Stimulated activated memory B cell treated with anti-CD40 and anti-IgM and Interleukin-4, amounts not matched to agents 10 μg/mL and 1 μg/mL and 100 μg/mL, for 72 hours (primary cell): ENCODE results near the gene DCTPP1.

Source experiments
- ATAC-seq: fragments of 150-1000 bp; cut with Tn5 transposase; 2 replicates; pipeline ENCODE4 v1.10.0; 2021
- H3K27ac Mint-ChIP-seq: one replicate; pipeline ENCODE4 v1.8.0; 2022; ENCODE audit warnings: mild to moderate bottlenecking, mixed read lengths
- H3K27me3 Mint-ChIP-seq: one replicate; pipeline ENCODE4 v1.8.0; 2022; ENCODE audit warnings: mixed read lengths
- H3K36me3 Mint-ChIP-seq: one replicate; pipeline ENCODE4 v1.8.0; 2022; ENCODE audit warnings: mixed read lengths
- H3K4me1 Mint-ChIP-seq: one replicate; pipeline ENCODE4 v1.8.0; 2022; ENCODE audit warnings: mixed read lengths
- H3K4me3 Mint-ChIP-seq: one replicate; pipeline ENCODE4 v1.8.0; 2022; ENCODE audit warnings: mild to moderate bottlenecking, moderate library complexity, mixed read lengths
- H3K9me3 Mint-ChIP-seq: one replicate; pipeline ENCODE4 v1.8.0; 2022; ENCODE audit warnings: mixed read lengths

DCTPP1 gene

GRCh38 chr16:30383521-30383920 lies 46.3 kb downstream of the DCTPP1 start:
- ATAC-seq, result no peak

GRCh38 chr16:30382111-30382881 lies 47.5 kb downstream of the DCTPP1 start, which contains the start of gene SEPTIN1:
Gene SEPTIN1 (minus strand): TSS chr16:30382561. CDS start chr16:30382542, 19 bp downstream.
- peaks cover 66% of the 10 kb centered on the region for H3K4me1 Mint-ChIP-seq
- peaks cover 19% of the 10 kb centered on the region for H3K36me3 Mint-ChIP-seq
- H3K9me3 Mint-ChIP-seq, result no peaks in the 10 kb centered on the region
- peak; percentile 64 for ATAC-seq
- H3K4me3 Mint-ChIP-seq, result peak within 1 kb of the TSS; percentile 87
- no peaks in the 10 kb centered on the region for H3K27me3 Mint-ChIP-seq
- H3K27ac Mint-ChIP-seq, result peak within 1 kb of the TSS; percentile 98

More at GRCh38 chr16:30383521-30383920, 46.3 kb downstream of the DCTPP1 start:
- Mint-ChIP-seq H3K36me3 (peaks cover 12% of the 10 kb centered on the region), H3K27me3 (no peaks in the 10 kb centered on the region), H3K27ac (peak overlapping the region; percentile 98), H3K9me3 (no peaks in the 10 kb centered on the region), H3K4me1 (peaks cover 53% of the 10 kb centered on the region), H3K4me3 (peak overlapping the region; percentile 87)

- Mint-ChIP-seq H3K9me3 (no peaks in the 10 kb centered on the region), H3K27ac (peak overlapping the region; percentile 98), H3K27me3 (no peaks in the 10 kb centered on the region), H3K4me3 (peak overlapping the region; percentile 87), H3K36me3 (peaks cover 19% of the 10 kb centered on the region), H3K4me1 (peaks cover 70% of the 10 kb centered on the region)
- no peak for ATAC-seq
These were observed 48.4 kb downstream of the DCTPP1 start for GRCh38 chr16:30381291-30382041.

GRCh38 chr16:30380803-30381208 lies 49.0 kb downstream of the DCTPP1 start:
- no peak for ATAC-seq
- H3K27me3 Mint-ChIP-seq, result no peaks in the 10 kb centered on the region
- peaks cover 19% of the 10 kb centered on the region for H3K36me3 Mint-ChIP-seq
- peak overlapping the region; percentile 87 for H3K4me3 Mint-ChIP-seq
- no peaks in the 10 kb centered on the region for H3K9me3 Mint-ChIP-seq
- peaks cover 70% of the 10 kb centered on the region for H3K4me1 Mint-ChIP-seq
- peak overlapping the region; percentile 98 for H3K27ac Mint-ChIP-seq

GRCh38 chr16:30380072-30380802 lies 49.6 kb downstream of the DCTPP1 start:
- H3K4me3 Mint-ChIP-seq, result peak overlapping the region; percentile 97
- H3K27me3 Mint-ChIP-seq, result no peaks in the 10 kb centered on the region
- no peak for ATAC-seq
- no peaks in the 10 kb centered on the region for H3K9me3 Mint-ChIP-seq
- peaks cover 19% of the 10 kb centered on the region for H3K36me3 Mint-ChIP-seq
- peak overlapping the region; percentile 98 for H3K27ac Mint-ChIP-seq
- H3K4me1 Mint-ChIP-seq, result peaks cover 70% of the 10 kb centered on the region

DNA sequence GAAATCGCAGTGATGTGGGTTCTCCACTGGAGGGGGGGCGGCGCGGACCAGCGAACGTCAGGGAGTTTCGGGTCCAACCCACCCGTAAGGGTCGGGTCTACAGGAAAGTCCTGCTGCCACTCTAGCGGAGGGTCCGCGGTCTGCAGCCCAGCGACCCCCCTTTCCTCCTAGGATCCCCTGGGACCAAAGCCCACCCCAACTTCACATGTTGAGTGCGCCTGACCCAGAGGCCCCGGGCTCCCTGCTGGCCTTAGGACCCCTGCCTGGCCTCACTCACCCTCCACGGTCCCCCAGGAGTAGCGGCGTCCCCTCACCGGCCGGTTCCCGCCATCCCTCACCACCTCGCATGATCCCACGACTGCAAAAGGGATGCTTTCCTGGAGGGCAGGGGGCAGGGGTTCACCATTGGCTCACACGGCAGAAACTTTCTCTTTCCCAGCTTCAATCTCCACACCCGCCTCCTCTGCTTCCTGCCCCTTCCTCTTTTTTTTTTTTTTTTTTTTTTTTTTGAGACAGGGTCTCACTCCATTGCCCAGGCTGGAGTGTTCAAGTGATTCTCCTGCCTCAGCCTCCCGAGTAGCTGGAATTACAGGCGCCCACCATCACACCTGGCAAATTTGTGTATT lies 50.6 kb downstream of the DCTPP1 start:
- Mint-ChIP-seq H3K4me1 (peaks cover 70% of the 10 kb centered on the region), H3K4me3 (peak overlapping the region; percentile 97), H3K27me3 (no peaks in the 10 kb centered on the region), H3K27ac (peak overlapping the region; percentile 98), H3K36me3 (peaks cover 19% of the 10 kb centered on the region), H3K9me3 (no peaks in the 10 kb centered on the region)
- ATAC-seq, result no peak

DNA sequence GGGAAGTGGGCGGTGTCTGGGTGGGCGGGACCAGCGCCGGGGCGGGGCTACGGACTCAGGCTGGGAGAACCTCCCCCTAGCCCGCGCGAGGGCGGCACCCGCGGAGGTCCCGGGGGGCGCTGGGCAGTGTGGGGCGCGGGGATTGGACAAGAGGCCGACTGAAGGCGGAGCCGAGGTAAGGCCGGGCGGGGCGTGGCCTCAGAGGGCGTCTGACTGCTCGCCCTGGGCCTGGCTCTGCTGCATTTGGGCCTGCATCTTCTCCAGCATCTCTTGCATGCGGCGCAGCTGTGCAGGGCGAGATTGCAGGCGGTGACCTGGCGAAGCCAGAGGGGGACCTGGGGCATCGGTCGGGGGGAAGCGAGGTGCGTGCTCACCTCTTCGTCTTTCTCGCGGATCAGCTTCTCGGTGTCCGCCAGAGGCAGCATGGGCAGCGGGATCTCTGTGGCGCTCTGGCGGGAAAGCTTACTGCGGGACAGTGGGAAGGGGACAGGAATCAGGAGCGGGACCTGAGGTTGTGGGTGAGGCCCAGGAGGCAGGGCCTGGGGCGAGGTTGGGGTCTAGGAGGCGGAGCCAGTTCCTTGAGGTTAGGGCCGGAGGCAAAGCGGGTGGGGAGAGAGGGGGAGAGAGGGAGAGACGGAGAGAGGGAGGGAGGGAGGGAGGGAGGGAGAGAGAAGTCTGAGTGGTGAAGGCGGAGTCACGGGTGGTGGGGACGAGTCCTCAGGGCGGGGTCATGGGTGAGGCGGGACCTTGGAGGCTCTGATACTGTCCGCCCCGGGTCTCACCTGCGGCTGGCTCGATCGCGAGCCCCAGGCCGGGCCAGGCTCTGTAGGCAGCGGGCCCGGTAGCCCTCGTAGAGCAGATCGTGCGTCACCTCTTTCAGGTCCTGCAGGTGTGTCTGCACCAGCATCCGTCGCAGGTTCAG lies 51.3 kb downstream of the DCTPP1 start:
- no peaks in the 10 kb centered on the region for H3K27me3 Mint-ChIP-seq
- no peaks in the 10 kb centered on the region for H3K9me3 Mint-ChIP-seq
- peaks cover 65% of the 10 kb centered on the region for H3K4me1 Mint-ChIP-seq
- ATAC-seq, result peak; percentile 95
- H3K4me3 Mint-ChIP-seq, result peak overlapping the region; percentile 97
- H3K36me3 Mint-ChIP-seq, result peaks cover 19% of the 10 kb centered on the region
- H3K27ac Mint-ChIP-seq, result peak overlapping the region; percentile 98

DNA sequence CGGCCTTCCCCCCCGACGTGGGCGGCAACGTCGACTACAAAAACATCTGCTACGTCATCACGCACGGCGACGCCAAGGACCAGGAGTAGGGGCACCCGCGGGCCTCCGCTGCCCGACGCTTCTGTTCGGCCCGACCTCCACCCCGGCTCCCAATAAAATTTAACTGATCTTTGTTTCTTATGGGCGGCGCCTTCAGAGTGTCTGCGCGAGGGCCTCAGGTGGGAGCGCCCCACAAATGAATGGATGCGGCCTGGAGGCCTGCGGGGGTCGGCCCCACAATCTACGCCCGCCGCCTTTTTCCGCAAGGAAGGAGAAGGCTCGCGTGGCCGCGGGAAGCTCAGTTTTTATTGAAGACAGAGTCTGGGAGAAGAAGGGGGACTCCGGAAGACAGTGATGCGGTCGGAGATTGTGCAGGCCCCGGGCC lies 52.0 kb downstream of the DCTPP1 start:
- Mint-ChIP-seq H3K4me3 (peak overlapping the region; percentile 97), H3K4me1 (peaks cover 58% of the 10 kb centered on the region), H3K27ac (peak overlapping the region; percentile 98), H3K36me3 (peaks cover 19% of the 10 kb centered on the region), H3K27me3 (no peaks in the 10 kb centered on the region), H3K9me3 (no peaks in the 10 kb centered on the region)
- peak; percentile 67 for ATAC-seq

DNA sequence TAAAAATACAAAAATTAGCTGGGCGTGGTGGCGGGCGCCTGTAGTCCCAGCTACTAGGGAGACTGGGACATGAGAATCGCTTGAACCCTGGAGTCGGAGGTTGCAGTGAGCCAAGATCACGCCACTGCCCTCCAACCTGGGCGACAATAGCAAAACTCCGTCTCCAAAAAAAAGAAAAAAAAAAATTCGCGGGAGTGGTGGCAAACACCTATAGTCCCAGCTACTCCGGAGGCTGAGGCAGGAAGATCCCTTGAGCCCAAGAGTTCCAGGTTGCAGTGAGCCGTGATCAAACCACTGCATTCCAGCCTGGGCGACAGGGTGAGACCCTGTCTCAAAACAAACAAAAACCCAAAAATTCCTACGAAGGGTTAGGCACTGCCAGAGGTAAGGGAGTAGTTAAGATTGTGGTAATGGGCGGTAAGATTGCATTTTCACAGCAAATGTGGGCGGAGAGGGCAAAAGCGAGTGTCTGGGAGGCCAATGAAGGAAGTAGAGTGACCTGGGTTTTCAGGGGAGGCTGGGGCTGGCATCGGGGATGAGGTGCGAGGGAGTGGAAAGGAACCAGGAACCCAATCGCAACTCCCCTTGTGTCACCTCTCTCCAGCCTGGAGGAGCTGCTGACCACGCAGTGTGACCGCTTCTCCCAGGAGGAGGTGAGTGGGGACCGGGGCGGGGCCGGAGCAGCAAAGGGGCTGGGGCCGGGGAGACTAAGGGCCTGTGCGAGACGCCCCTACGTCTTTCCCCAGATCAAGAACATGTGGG lies 52.6 kb downstream of the DCTPP1 start:
- no peak for ATAC-seq
- peak overlapping the region; percentile 97 for H3K4me3 Mint-ChIP-seq
- peak overlapping the region; percentile 98 for H3K27ac Mint-ChIP-seq
- peaks cover 53% of the 10 kb centered on the region for H3K4me1 Mint-ChIP-seq
- H3K9me3 Mint-ChIP-seq, result no peaks in the 10 kb centered on the region
- no peaks in the 10 kb centered on the region for H3K27me3 Mint-ChIP-seq
- H3K36me3 Mint-ChIP-seq, result peaks cover 19% of the 10 kb centered on the region

- H3K27ac Mint-ChIP-seq, result peak overlapping the region; percentile 98
- no peaks in the 10 kb centered on the region for H3K9me3 Mint-ChIP-seq
- peaks cover 19% of the 10 kb centered on the region for H3K36me3 Mint-ChIP-seq
- peaks cover 54% of the 10 kb centered on the region for H3K4me1 Mint-ChIP-seq
- no peaks in the 10 kb centered on the region for H3K27me3 Mint-ChIP-seq
- ATAC-seq, result no peak
- H3K4me3 Mint-ChIP-seq, result no peak overlapping the region
These were observed 53.3 kb downstream of the DCTPP1 start for GRCh38 chr16:30376461-30376902.

DNA sequence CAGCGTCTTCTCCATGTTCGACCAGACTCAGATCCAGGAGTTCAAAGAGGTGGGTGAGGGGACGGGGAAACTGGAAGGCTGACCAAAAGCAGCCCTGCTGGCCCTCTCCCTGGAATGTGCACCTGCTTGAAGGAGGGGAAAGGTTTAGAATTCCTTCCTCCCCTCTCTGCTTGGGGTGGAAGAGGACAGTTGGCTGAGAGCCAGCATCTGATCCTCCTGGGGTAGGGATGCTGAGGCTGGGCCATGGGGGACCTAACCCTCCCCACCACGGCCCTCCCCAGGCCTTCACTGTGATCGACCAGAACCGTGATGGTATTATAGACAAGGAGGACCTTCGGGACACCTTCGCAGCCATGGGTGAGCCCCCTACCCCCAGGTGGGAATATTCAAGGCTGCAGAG lies 54.0 kb downstream of the DCTPP1 start:
- Mint-ChIP-seq H3K27me3 (no peaks in the 10 kb centered on the region), H3K9me3 (no peaks in the 10 kb centered on the region), H3K27ac (no peak overlapping the region), H3K36me3 (peaks cover 19% of the 10 kb centered on the region), H3K4me1 (peaks cover 52% of the 10 kb centered on the region), H3K4me3 (no peak overlapping the region)
- ATAC-seq, result no peak

- no peak within 1 kb of the TSS for H3K4me3 Mint-ChIP-seq
- ATAC-seq, result no peak
- peaks cover 12% of the 10 kb centered on the region for H3K36me3 Mint-ChIP-seq
- no peak within 1 kb of the TSS for H3K27ac Mint-ChIP-seq
- H3K4me1 Mint-ChIP-seq, result peaks cover 39% of the 10 kb centered on the region
- H3K27me3 Mint-ChIP-seq, result no peaks in the 10 kb centered on the region
- no peaks in the 10 kb centered on the region for H3K9me3 Mint-ChIP-seq
These were observed 55.3 kb downstream of the DCTPP1 start, which contains the start of gene MYL11 for GRCh38 chr16:30374538-30374937. Gene MYL11 (plus strand): TSS chr16:30374802. CDS start chr16:30374858, 56 bp downstream.
